Measurements from ENCODE around the gene ENPEP.
A peak's percentile ranks its signal among the peaks of the same experiment; 100 is the strongest.

Gene ENPEP

GRCh38 chr4:110518889-110519490 is 43.0 kb downstream of the ENPEP start:
- H3K36me3 ChIP-seq (ENCODE audit: control insufficient read depth in 4 of 4, insufficient read depth in 4 of 4, low read length in 3 of 4), result no peaks in the 10 kb centered on the region
- H3K27me3 ChIP-seq (replicated peaks in 2 of 5; ENCODE audit: control insufficient read depth in 4 of 5, insufficient read depth in 5 of 5, low read length in 4 of 5), result no peaks in the 10 kb centered on the region
- ChIA-PET POLR2A (no interaction called here), CTCF (interaction anchor here (0.9 to 17.7 kb wide), 12 partner anchors 9 to 548 kb away, joined by 3 to 566 read pairs (median 4); no protein-coding TSS in a partner anchor)
- peaks cover 0 to 10% (median 4%) of the 10 kb centered on the region in 4 experiments for H3K4me1 ChIP-seq (ENCODE audit: control extremely low read depth in 1 of 4, control insufficient read depth in 4 of 4, insufficient read depth in 4 of 4, low read length in 3 of 4)
- WGBS (ENCODE audit: insufficient coverage), result no CpG with 5 or more reads among the region's 2 CpGs
- H3K27ac ChIP-seq (ENCODE audit: insufficient read depth in 1 of 2, low read depth in 1 of 2, low read length in 2 of 2, poor library complexity in 1 of 2, severe bottlenecking in 2 of 2), result no peak overlapping the region
- H3K9me3 ChIP-seq (ENCODE audit: control extremely low read depth in 1 of 5, control insufficient read depth in 4 of 5, insufficient read depth in 2 of 5, low read depth in 1 of 5, low read length in 4 of 5), result no peaks in the 10 kb centered on the region
- H3K4me3 ChIP-seq (ENCODE audit: control insufficient read depth in 1 of 7, extremely low read depth in 1 of 7, insufficient read depth in 4 of 7, low read depth in 2 of 7, low read length in 6 of 7), result no peak overlapping the region
- DNase-seq, result peak in 2 of 3 donors; percentile 29 to 43

- WGBS (ENCODE audit: insufficient coverage), result no CpG with 5 or more reads among the region's 2 CpGs
Observed at GRCh38 chr4:110520886-110521285, 44.9 kb downstream of the ENPEP start.

GRCh38 chr4:110526589-110526988 is 50.6 kb downstream of the ENPEP start:
- ChIA-PET CTCF (no interaction called here), POLR2A (no interaction called here)
- 100% methylated on average over 3 of the region's 3 CpGs for WGBS (ENCODE audit: insufficient coverage)
- no peaks in the 10 kb centered on the region for H3K4me1 ChIP-seq (ENCODE audit: control extremely low read depth in 1 of 4, control insufficient read depth in 4 of 4, insufficient read depth in 4 of 4, low read length in 3 of 4)
- no peak for DNase-seq
- H3K4me3 ChIP-seq (ENCODE audit: control insufficient read depth in 1 of 7, extremely low read depth in 1 of 7, insufficient read depth in 4 of 7, low read depth in 2 of 7, low read length in 6 of 7), result no peak overlapping the region
- H3K9me3 ChIP-seq (ENCODE audit: control extremely low read depth in 1 of 5, control insufficient read depth in 4 of 5, insufficient read depth in 2 of 5, low read depth in 1 of 5, low read length in 4 of 5), result no peaks in the 10 kb centered on the region
- no peak overlapping the region for H3K27ac ChIP-seq (ENCODE audit: insufficient read depth in 1 of 2, low read depth in 1 of 2, low read length in 2 of 2, poor library complexity in 1 of 2, severe bottlenecking in 2 of 2)
- no peaks in the 10 kb centered on the region for H3K36me3 ChIP-seq (ENCODE audit: control insufficient read depth in 4 of 4, insufficient read depth in 4 of 4, low read length in 3 of 4)
- H3K27me3 ChIP-seq (replicated peaks in 2 of 5; ENCODE audit: control insufficient read depth in 4 of 5, insufficient read depth in 5 of 5, low read length in 4 of 5), result no peaks in the 10 kb centered on the region

More at GRCh38 chr4:110520886-110521285, 44.9 kb downstream of the ENPEP start:
- Histone ChIP-seq H3K9me3 (ENCODE audit: control extremely low read depth in 1 of 5, control insufficient read depth in 4 of 5, insufficient read depth in 2 of 5, low read depth in 1 of 5, low read length in 4 of 5) (no peaks in the 10 kb centered on the region), H3K4me3 (ENCODE audit: control insufficient read depth in 1 of 7, extremely low read depth in 1 of 7, insufficient read depth in 4 of 7, low read depth in 2 of 7, low read length in 6 of 7) (no peak overlapping the region), H3K4me1 (ENCODE audit: control extremely low read depth in 1 of 4, control insufficient read depth in 4 of 4, insufficient read depth in 4 of 4, low read length in 3 of 4) (peaks cover 0 to 4% (median under 1%) of the 10 kb centered on the region in 4 experiments), H3K27ac (ENCODE audit: insufficient read depth in 1 of 2, low read depth in 1 of 2, low read length in 2 of 2, poor library complexity in 1 of 2, severe bottlenecking in 2 of 2) (no peak overlapping the region), H3K27me3 (replicated peaks in 2 of 5; ENCODE audit: control insufficient read depth in 4 of 5, insufficient read depth in 5 of 5, low read length in 4 of 5) (no peaks in the 10 kb centered on the region), H3K36me3 (ENCODE audit: control insufficient read depth in 4 of 4, insufficient read depth in 4 of 4, low read length in 3 of 4) (no peaks in the 10 kb centered on the region)
- ChIA-PET CTCF (interaction anchor here (0.7 to 17.7 kb wide), 6 partner anchors 8 to 520 kb away, joined by 3 to 566 read pairs (median 3); no protein-coding TSS in a partner anchor), POLR2A (no interaction called here)
- DNase-seq, result no peak

DNA sequence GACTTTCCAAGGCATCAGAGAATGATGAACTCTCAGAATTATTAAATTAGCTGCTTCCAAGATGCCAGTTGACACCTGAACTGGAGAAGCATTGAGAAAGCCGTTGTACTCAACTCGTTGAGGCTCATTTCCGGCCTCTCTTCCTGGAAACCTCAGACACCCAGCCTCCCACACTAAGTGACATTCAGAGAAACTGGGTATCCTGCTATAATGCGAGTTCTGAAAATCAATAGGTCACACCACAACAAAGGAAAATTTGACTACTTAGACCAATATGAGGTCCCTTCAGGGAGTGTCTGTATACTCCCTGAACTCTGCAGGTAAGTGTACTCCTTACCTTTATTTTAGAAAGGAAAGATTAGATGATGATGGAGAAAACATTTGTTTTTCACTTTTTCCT is 51.2 kb downstream of the ENPEP start:
- WGBS (ENCODE audit: insufficient coverage), result 80% methylated on average over 1 of the region's 4 CpGs
- CTCF ChIA-PET, result no interaction called here

GRCh38 chr4:110532901-110533589 is 57.1 kb downstream of the ENPEP start:
- H3K4me1 ChIP-seq (ENCODE audit: control extremely low read depth in 1 of 4, control insufficient read depth in 4 of 4, insufficient read depth in 4 of 4, low read length in 3 of 4), result no peaks in the 10 kb centered on the region
- DNase-seq, result no peak
- H3K27ac ChIP-seq (ENCODE audit: insufficient read depth in 1 of 2, low read depth in 1 of 2, low read length in 2 of 2, poor library complexity in 1 of 2, severe bottlenecking in 2 of 2), result no peak overlapping the region
- no peaks in the 10 kb centered on the region for H3K27me3 ChIP-seq (replicated peaks in 2 of 5; ENCODE audit: control insufficient read depth in 4 of 5, insufficient read depth in 5 of 5, low read length in 4 of 5)
- H3K36me3 ChIP-seq (ENCODE audit: control insufficient read depth in 4 of 4, insufficient read depth in 4 of 4, low read length in 3 of 4), result no peaks in the 10 kb centered on the region
- no peak overlapping the region for H3K4me3 ChIP-seq (ENCODE audit: control insufficient read depth in 1 of 7, extremely low read depth in 1 of 7, insufficient read depth in 4 of 7, low read depth in 2 of 7, low read length in 6 of 7)
- H3K9me3 ChIP-seq (ENCODE audit: control extremely low read depth in 1 of 5, control insufficient read depth in 4 of 5, insufficient read depth in 2 of 5, low read depth in 1 of 5, low read length in 4 of 5), result peaks cover 0 to 8% (median 1%) of the 10 kb centered on the region in 5 experiments
- WGBS (ENCODE audit: insufficient coverage), result no CpG with 5 or more reads among the region's 4 CpGs
- CTCF ChIA-PET, result no interaction called here
- POLR2A ChIA-PET, result no interaction called here

More for the DNA sequence above, 51.2 kb downstream of the ENPEP start:
- H3K4me3 ChIP-seq (ENCODE audit: control insufficient read depth in 1 of 7, extremely low read depth in 1 of 7, insufficient read depth in 4 of 7, low read depth in 2 of 7, low read length in 6 of 7), result no peak overlapping the region
- no peaks in the 10 kb centered on the region for H3K9me3 ChIP-seq (ENCODE audit: control extremely low read depth in 1 of 5, control insufficient read depth in 4 of 5, insufficient read depth in 2 of 5, low read depth in 1 of 5, low read length in 4 of 5)
- H3K27ac ChIP-seq (ENCODE audit: insufficient read depth in 1 of 2, low read depth in 1 of 2, low read length in 2 of 2, poor library complexity in 1 of 2, severe bottlenecking in 2 of 2), result no peak overlapping the region
- no peak for DNase-seq
- no peaks in the 10 kb centered on the region for H3K36me3 ChIP-seq (ENCODE audit: control insufficient read depth in 4 of 4, insufficient read depth in 4 of 4, low read length in 3 of 4)
- H3K27me3 ChIP-seq (replicated peaks in 2 of 5; ENCODE audit: control insufficient read depth in 4 of 5, insufficient read depth in 5 of 5, low read length in 4 of 5), result no peaks in the 10 kb centered on the region
- H3K4me1 ChIP-seq (ENCODE audit: control extremely low read depth in 1 of 4, control insufficient read depth in 4 of 4, insufficient read depth in 4 of 4, low read length in 3 of 4), result no peaks in the 10 kb centered on the region
- POLR2A ChIA-PET, result no interaction called here

GRCh38 chr4:110533590-110533910 is 57.6 kb downstream of the ENPEP start:
- ChIA-PET POLR2A (no interaction called here), CTCF (no interaction called here)
- H3K27me3 ChIP-seq (replicated peaks in 2 of 5; ENCODE audit: control insufficient read depth in 4 of 5, insufficient read depth in 5 of 5, low read length in 4 of 5), result no peaks in the 10 kb centered on the region
- no peaks in the 10 kb centered on the region for H3K36me3 ChIP-seq (ENCODE audit: control insufficient read depth in 4 of 4, insufficient read depth in 4 of 4, low read length in 3 of 4)
- H3K27ac ChIP-seq (ENCODE audit: insufficient read depth in 1 of 2, low read depth in 1 of 2, low read length in 2 of 2, poor library complexity in 1 of 2, severe bottlenecking in 2 of 2), result no peak overlapping the region
- no CpG with 5 or more reads among the region's 2 CpGs for WGBS (ENCODE audit: insufficient coverage)
- DNase-seq, result no peak
- H3K4me3 ChIP-seq (ENCODE audit: control insufficient read depth in 1 of 7, extremely low read depth in 1 of 7, insufficient read depth in 4 of 7, low read depth in 2 of 7, low read length in 6 of 7), result no peak overlapping the region
- H3K9me3 ChIP-seq (ENCODE audit: control extremely low read depth in 1 of 5, control insufficient read depth in 4 of 5, insufficient read depth in 2 of 5, low read depth in 1 of 5, low read length in 4 of 5), result peaks cover 0 to 11% (median 3%) of the 10 kb centered on the region in 5 experiments
- H3K4me1 ChIP-seq (ENCODE audit: control extremely low read depth in 1 of 4, control insufficient read depth in 4 of 4, insufficient read depth in 4 of 4, low read length in 3 of 4), result no peaks in the 10 kb centered on the region

DNA sequence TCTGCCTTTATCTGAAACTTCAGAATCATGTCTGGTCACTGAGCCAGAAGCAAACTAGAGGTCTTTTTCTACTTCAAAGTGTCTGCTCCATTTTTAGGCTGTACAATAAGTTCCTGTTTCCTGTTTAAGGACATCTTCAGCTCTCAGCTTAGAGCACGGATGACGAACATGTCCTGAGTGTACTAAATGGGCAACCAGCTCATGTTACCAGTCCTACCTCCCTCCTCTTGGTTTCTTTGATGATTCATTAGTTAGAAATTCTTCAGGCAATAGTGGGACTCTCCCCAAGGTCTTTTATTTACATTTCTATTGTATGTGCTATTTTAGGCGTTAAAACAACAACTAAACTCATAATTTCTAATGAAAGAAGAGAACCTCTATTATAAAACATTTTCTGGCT is 58.0 kb downstream of the ENPEP start:
- POLR2A ChIA-PET, result no interaction called here
- Histone ChIP-seq H3K9me3 (ENCODE audit: control extremely low read depth in 1 of 5, control insufficient read depth in 4 of 5, insufficient read depth in 2 of 5, low read depth in 1 of 5, low read length in 4 of 5) (peaks cover 0 to 11% (median 3%) of the 10 kb centered on the region in 5 experiments), H3K4me3 (ENCODE audit: control insufficient read depth in 1 of 7, extremely low read depth in 1 of 7, insufficient read depth in 4 of 7, low read depth in 2 of 7, low read length in 6 of 7) (no peak overlapping the region), H3K27me3 (replicated peaks in 2 of 5; ENCODE audit: control insufficient read depth in 4 of 5, insufficient read depth in 5 of 5, low read length in 4 of 5) (no peaks in the 10 kb centered on the region), H3K27ac (ENCODE audit: insufficient read depth in 1 of 2, low read depth in 1 of 2, low read length in 2 of 2, poor library complexity in 1 of 2, severe bottlenecking in 2 of 2) (no peak overlapping the region), H3K4me1 (ENCODE audit: control extremely low read depth in 1 of 4, control insufficient read depth in 4 of 4, insufficient read depth in 4 of 4, low read length in 3 of 4) (no peaks in the 10 kb centered on the region), H3K36me3 (ENCODE audit: control insufficient read depth in 4 of 4, insufficient read depth in 4 of 4, low read length in 3 of 4) (no peaks in the 10 kb centered on the region)
- DNase-seq, result no peak
- WGBS (ENCODE audit: insufficient coverage), result 60% methylated on average over 1 of the region's 3 CpGs
- CTCF ChIA-PET, result no interaction called here

All from common myeloid progenitor, CD34-positive (primary cell).